GM19023 (cell line): ENCODE measurements around the gene KIAA1755.

Experiments
- ATAC-seq: cut with Tn5 transposase; IDR thresholded peaks from one replicate; pipeline ENCODE4 v1.9.1; 2021; ENCODE audit warnings: mild to moderate bottlenecking, moderate library complexity; ENCODE audit not compliant: unreplicated experiment

Gene KIAA1755

GRCh38 chr20:38245753-38246152 lies 14.8 kb downstream of the KIAA1755 start:
- no peak for ATAC-seq

GRCh38 chr20:38243709-38244020 lies 16.9 kb downstream of the KIAA1755 start:
- ATAC-seq, result no peak

GRCh38 chr20:38242848-38243708 lies 17.5 kb downstream of the KIAA1755 start:
- ATAC-seq, result no peak

DNA sequence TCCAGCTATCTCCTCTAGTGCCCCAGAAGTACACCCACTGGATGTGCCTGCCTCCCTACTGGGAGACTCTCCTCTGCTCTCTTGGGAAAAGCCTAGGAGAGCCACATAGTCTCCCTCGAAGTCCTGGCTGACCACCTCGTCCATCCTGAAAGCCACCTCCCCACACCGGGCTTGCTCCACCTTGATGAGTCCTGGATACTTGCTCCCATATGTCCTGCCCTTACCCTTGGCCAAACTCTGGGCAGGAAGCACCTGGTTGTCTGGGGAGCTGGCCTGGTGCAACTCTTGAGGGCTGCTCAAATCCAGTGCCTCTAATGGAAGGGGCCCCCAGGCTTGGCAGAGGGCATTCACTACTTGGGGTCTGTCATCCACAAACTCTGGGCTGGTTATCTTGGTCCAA lies 19.3 kb downstream of the KIAA1755 start:
- ATAC-seq, result no peak

GRCh38 chr20:38239441-38239840 lies 21.1 kb downstream of the KIAA1755 start:
- ATAC-seq, result no peak

DNA sequence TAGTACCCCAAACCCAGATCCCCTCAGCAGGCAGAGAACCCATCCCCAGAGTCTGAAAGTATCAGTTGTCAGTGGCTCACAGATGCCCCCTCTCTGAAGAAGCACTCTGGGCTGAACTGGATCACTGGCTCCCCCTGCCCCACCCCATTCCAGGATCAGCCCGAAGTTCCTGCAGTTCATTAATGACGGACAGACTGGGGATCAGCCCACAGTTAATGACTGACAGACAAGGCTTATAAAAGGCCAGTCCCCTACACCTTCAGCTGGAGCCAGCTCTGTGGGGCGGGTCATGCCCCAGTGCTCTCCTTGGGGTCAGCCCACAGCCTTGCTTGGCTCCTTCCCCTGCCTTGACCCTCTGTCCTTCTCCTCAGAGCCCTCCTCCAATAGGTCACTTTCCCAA lies 21.7 kb downstream of the KIAA1755 start:
- no peak for ATAC-seq

GRCh38 chr20:38237381-38237780 lies 23.2 kb downstream of the KIAA1755 start:
- no peak for ATAC-seq

DNA sequence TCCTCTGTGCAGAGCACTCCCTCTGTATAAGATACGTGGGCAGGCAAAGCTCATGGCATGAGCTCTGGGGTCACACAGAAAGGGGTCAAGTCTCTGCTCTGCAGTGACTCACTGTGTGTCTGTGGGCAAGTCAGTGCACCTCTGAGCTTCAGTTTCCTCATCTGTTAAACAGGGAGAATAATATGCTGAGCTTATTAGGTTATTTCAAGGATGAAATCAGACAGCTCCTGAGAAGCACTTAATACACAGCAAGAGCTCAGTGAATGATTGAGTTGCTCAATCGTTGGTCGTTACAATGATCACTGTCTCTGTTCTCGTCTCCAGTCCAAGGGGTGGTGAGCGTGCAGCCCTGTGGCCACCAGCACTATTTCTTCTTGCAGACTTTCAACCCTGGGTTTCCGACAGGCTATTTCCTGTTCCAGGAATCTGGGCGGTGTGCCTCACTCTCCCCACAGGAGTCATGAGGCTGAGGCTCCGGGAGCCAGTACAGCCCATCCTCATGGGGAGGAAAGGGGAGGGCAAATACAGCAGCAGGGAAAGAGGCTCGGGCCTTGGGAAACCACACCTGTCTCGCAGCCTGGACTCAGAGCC lies 28.9 kb downstream of the KIAA1755 start:
- ATAC-seq, result no peak

DNA sequence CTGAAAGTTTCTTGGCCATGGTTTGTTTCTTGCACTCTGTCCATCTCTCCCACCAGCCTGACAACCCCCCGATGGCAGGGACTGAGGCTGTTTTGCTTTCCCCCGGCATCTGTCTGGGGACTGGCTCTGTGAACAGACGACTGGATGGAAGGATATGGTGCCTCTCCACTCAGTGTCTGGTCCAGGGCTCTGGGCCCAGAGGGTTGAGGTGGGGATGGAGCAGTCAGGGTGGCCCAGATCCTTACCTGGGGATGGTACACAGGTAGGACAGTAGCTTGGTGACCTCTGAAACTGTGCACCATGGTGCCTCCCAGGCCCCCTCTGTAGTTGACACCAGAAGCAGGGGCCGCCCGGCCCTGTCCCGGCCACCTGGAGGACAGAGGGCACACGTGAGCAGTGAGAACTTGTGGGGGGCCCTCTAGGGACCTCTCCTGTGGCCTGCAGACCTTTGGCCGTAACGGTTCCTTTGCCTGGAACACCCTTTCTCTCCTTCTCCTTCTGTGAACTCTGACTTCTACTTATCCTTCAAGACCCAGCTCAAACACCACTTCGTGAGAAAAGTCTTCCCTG lies 29.5 kb downstream of the KIAA1755 start:
- ATAC-seq, result no peak

DNA sequence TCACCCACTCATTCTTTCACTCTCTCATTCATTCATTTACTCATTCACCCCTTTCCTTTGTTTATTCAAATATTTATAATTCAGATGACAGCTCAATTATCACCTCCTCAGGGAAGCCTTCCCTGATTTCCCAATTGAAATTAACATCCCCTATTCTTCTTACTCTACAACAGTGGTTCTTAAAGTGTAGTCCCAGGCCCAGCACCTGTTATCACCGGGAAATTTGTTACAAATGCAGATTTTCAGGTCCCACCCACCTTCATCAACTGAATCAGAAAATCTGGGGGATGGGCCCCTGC lies 30.3 kb downstream of the KIAA1755 start:
- no peak for ATAC-seq

- no peak for ATAC-seq
These were observed 30.9 kb downstream of the KIAA1755 start for GRCh38 chr20:38229376-38230252.

DNA sequence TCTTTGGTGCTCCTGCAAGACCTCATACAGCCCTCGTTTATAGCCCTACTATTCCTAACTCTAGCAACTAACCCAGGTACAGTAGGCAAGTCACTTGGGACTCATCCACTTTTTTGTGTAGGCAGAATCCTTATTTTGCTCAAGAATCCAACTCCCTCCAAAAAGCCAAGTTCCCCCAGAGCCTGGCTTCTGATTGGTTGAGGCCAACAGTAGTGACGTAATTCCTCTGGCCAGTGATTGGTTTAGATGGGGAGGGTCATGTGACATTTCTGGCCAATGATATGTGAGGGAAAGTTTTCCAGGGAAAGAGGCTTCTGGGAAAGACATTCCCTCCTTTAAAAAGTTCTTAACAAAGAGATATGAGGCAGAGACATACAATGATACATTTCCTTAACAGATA lies 32.1 kb downstream of the KIAA1755 start:
- no peak for ATAC-seq

- no peak for ATAC-seq
These were observed 32.8 kb downstream of the KIAA1755 start for GRCh38 chr20:38227420-38228360.

DNA sequence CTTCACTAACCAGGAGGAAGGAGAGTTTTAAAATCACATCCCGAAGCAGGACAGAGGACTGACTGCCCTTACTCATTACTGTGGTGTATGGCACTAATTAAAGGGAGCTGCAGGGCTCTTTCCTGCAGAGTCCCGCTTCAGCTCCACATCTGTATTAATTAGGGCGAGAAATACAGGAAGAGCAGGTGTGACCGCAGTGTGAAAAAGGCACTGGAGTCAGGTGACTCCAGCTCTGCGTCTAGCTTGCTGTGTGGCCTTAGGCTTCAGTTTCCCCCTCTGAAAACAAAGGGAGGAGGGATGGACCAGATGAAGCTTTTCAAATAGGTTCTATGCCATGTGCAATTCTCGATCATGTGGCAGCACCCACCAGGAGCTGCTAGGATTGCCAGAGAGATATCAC lies 34.0 kb downstream of the KIAA1755 start:
- no peak for ATAC-seq

DNA sequence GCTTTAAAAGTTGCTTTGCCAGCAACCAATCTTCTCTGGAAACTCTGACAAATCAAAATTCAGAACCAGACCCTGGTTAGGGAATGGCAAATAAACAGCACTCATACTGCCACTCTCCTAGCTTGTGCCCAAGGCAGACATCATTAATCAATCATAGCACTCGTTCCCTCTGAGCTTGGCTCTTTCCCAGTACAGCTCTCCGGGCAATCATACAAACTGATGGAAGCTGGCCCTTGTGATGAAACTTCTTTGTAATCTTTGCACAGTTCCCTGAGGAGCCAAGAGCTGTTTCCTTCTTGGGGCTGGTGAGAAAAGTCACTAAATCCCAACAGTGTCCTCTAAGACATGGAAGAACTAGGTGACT lies 34.7 kb downstream of the KIAA1755 start:
- ATAC-seq, result no peak

GRCh38 chr20:38225240-38225899 lies 35.2 kb downstream of the KIAA1755 start:
- ATAC-seq, result no peak

DNA sequence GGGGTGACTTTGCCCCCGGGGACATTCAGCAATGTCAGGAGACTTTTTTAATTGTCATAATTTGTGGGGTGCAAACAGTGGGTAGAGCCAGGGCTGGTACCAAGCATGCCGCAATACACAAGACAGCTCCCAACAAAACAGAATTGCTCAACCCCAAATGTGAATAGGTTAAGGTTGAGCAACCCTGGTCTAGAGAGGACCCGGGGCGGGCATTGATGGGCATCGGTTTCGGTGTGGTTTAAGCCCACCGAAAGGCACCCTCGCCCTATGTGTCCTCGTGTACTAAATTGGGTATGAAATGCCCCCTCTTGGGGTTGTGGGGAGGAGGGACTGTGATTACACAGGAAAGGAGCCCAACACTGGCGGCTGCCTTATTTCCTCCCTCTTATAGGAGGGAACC lies 36.0 kb downstream of the KIAA1755 start:
- ATAC-seq, result no peak

- no peak for ATAC-seq
These were observed 36.8 kb downstream of the KIAA1755 start for GRCh38 chr20:38223743-38224100.

DNA sequence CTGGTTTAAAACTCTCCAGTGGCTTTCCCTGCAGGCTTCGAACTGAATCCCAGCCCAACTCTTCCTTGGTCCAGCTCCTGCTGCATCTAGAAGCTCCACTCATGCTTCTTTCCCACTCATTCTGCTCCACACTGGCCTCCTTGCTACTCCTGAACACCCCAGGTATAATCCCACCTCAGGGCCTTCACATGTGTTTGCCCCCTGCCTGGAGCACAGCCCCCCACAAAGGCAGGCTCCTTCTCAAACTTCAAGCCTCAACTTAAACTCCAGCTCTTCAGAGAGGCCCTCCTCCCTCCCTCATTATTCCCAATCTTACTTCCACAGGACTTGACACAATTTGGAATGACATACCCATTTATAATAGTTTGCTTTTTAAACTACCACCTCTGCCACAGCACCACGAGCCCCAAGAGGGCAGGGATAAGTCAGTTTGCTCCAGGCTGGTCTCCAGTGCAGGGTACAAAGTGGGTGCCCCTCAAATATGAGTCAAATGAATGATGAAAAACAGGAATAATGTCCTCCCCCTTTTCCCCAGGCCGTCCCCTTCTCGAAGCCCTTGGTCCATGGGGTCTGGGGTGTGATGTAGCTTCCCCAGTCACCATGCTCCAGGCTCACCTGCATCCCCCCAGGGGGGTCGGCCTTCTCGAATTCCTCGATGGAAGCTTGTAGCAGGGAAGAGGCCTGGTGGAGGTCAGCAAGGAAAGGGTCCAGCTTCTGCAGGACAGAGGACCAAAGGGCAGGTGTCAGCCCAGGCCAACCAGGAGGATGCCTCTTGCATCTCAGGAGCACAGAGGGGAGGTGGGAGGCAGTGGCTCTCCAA lies 37.4 kb downstream of the KIAA1755 start:
- ATAC-seq, result no peak
